Measurements from ENCODE around the gene IL26. TPM values are rescaled to one million over a fixed set of nuclear protein-coding genes. Genes with fewer than 3 reads are reported as not detected.

IL26 gene
- total and polyA plus RNA-seq, 12 donors = not detected

- intact Hi-C loops (cut with DNase I) = no loop called here
- WGBS, 2 donors = 15 to 26% methylated on average over 5 of the region's 5 CpGs
- DNase-seq (no peak), ATAC-seq (no peak)
- H3K27me3 ChIP-seq = peaks cover 0 to 34% (median 0%) of the 10 kb centered on the region in 7 donors
- no peaks in the 10 kb centered on the region for H3K36me3 ChIP-seq
- no peaks in the 10 kb centered on the region for H3K4me1 ChIP-seq
- TF ChIP-seq CTCF (IDR thresholded peaks at IDR 0.05) = no peak
- no peak overlapping the region for H3K27ac ChIP-seq
- H3K9me3 ChIP-seq = no peaks in the 10 kb centered on the region
- no peak overlapping the region for H3K4me3 ChIP-seq
Measured at GRCh38 chr12:68203460-68203875, 22.1 kb downstream of the IL26 start.

GRCh38 chr12:68200854-68201253, 24.8 kb downstream of the IL26 start:
- DNase-seq = no peak
- Histone ChIP-seq H3K27ac (no peak overlapping the region), H3K9me3 (no peaks in the 10 kb centered on the region), H3K27me3 (peaks cover 0 to 20% (median 0%) of the 10 kb centered on the region in 7 donors), H3K4me1 (no peaks in the 10 kb centered on the region), H3K36me3 (no peaks in the 10 kb centered on the region), H3K4me3 (no peak overlapping the region)
- no peak for TF ChIP-seq CTCF (IDR thresholded peaks at IDR 0.05)
- 85 to 90% methylated on average over 2 of the region's 2 CpGs for WGBS, 2 donors
- no peak for ATAC-seq
- intact Hi-C loops (cut with DNase I) = no loop called here

GRCh38 chr12:68199127-68199526, 26.5 kb downstream of the IL26 start:
- DNase-seq = no peak
- 88 to 91% methylated on average over 1 of the region's 1 CpG for WGBS, 2 donors
- ATAC-seq = no peak

GRCh38 chr12:68198507-68199086, 27.0 kb downstream of the IL26 start:
- intact Hi-C loops (cut with DNase I) = no loop called here

More at GRCh38 chr12:68199127-68199526, 26.5 kb downstream of the IL26 start:
- H3K36me3 ChIP-seq = no peaks in the 10 kb centered on the region
- no peak for TF ChIP-seq CTCF (IDR thresholded peaks at IDR 0.05)
- intact Hi-C loops (cut with DNase I) = no loop called here
- no peak overlapping the region for H3K4me3 ChIP-seq
- H3K27me3 ChIP-seq = peaks cover 0 to 4% (median 0%) of the 10 kb centered on the region in 7 donors
- no peak overlapping the region for H3K27ac ChIP-seq
- no peaks in the 10 kb centered on the region for H3K4me1 ChIP-seq
- H3K9me3 ChIP-seq = no peaks in the 10 kb centered on the region

More at GRCh38 chr12:68198507-68199086, 27.0 kb downstream of the IL26 start:
- H3K36me3 ChIP-seq = no peaks in the 10 kb centered on the region
- H3K27ac ChIP-seq = no peak overlapping the region
- no peaks in the 10 kb centered on the region for H3K4me1 ChIP-seq
- TF ChIP-seq CTCF (IDR thresholded peaks at IDR 0.05) = no peak
- peaks cover 0 to 3% (median 0%) of the 10 kb centered on the region in 7 donors for H3K27me3 ChIP-seq
- no peak overlapping the region for H3K4me3 ChIP-seq
- DNase-seq (no peak), ATAC-seq (no peak)
- no peaks in the 10 kb centered on the region for H3K9me3 ChIP-seq
- 80 to 81% methylated on average over 12 of the region's 12 CpGs for WGBS, 2 donors

Data from heart right ventricle (tissue), 16 donors.